ENCODE results near the gene L1CAM. TPM values are rescaled to one million over a fixed set of nuclear protein-coding genes. Genes with fewer than 3 reads are reported as not detected.

The L1CAM gene
- total and polyA plus RNA-seq, 12 donors: 1.1 to 5.6 (median 2.7) TPM

DNA sequence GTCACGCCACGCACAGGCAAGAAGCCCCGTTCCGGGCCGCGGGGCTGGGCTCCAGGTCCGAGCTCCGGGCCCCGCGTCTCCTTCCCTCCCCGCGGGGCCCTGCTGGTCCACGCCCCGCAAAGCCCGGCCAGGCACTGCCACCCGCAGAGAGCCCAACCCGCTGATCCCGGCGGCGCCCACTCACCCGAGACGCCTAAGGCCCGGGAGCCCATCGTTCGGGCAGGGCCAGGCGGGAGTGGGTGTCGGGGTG lies 56.5 kb downstream of the L1CAM start:
- no peak for DNase-seq
- intact Hi-C loops (cut with DNase I): no loop called here
- H3K9me3 ChIP-seq: no peaks in the 10 kb centered on the region
- peaks cover 0 to 90% (median 0%) of the 10 kb centered on the region in 7 donors for H3K27me3 ChIP-seq
- WGBS, 2 donors: 0 to 1% methylated on average over 11 to 26 of the region's 27 CpGs
- H3K4me1 ChIP-seq: peaks cover 0 to 16% (median 0%) of the 10 kb centered on the region in 9 donors
- H3K36me3 ChIP-seq: no peaks in the 10 kb centered on the region
- no peak overlapping the region for H3K27ac ChIP-seq
- peak in 5 of 8 donors; percentile 13 to 32 (median 17) for ATAC-seq
- peak overlapping the region; percentile 18 to 55 (median 49) for H3K4me3 ChIP-seq
- TF ChIP-seq, protein P1, sequence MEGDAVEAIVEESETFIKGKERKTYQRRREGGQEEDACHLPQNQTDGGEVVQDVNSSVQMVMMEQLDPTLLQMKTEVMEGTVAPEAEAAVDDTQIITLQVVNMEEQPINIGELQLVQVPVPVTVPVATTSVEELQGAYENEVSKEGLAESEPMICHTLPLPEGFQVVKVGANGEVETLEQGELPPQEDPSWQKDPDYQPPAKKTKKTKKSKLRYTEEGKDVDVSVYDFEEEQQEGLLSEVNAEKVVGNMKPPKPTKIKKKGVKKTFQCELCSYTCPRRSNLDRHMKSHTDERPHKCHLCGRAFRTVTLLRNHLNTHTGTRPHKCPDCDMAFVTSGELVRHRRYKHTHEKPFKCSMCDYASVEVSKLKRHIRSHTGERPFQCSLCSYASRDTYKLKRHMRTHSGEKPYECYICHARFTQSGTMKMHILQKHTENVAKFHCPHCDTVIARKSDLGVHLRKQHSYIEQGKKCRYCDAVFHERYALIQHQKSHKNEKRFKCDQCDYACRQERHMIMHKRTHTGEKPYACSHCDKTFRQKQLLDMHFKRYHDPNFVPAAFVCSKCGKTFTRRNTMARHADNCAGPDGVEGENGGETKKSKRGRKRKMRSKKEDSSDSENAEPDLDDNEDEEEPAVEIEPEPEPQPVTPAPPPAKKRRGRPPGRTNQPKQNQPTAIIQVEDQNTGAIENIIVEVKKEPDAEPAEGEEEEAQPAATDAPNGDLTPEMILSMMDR (IDR thresholded peaks at IDR 0.05): no peak

DNA sequence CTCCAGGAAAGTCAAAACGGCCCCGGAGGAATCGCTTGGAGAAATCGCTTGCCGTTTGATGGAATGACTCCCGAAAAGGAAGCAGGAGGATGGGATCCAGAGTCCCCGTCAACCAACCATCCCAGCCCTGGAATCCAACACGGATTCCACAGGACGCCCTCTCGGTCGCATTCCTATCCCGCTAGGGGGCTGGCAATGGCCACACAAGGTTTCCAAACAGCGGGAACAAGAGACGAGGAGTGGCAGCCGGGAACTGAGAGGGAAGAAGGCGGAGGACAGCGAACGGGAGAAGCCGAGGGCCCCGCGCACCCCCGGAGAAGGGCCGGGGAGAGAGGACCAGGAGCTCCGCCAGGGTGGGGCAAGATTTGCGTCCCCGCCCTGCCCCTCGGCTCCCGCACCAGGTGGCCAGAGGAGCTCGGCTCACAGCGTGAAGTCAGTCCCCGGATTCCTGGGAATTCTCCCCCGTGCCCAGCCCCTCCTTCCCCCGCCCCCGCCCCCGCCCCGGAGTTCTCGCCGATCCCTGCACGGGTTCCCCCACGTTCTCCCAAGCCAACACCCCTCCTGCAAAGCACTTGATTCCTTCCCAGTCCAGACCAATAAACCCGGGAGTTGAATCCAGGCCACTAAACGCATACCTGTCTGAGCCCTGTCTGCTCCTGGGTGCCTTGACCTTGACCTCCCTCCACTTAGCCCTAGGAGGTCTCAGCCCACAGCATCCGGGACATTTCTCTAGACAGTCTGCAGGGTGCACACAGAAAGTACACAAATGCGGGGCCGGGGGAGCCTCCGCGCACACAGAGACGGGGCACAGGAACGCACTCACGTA lies 57.0 kb downstream of the L1CAM start:
- peak overlapping the region; percentile 18 to 55 (median 49) for H3K4me3 ChIP-seq
- intact Hi-C loops (cut with DNase I): no loop called here
- TF ChIP-seq, protein P1 (IDR thresholded peaks at IDR 0.05): no peak
- ATAC-seq: peak in 3 of 8 donors; percentile 32 to 56 (median 50)
- H3K27ac ChIP-seq: peak overlapping the region in 3 of 10 donors; percentile 16 to 51 (median 28)
- no peaks in the 10 kb centered on the region for H3K9me3 ChIP-seq
- peaks cover 0 to 94% (median 0%) of the 10 kb centered on the region in 7 donors for H3K27me3 ChIP-seq
- DNase-seq: no peak
- peaks cover 0 to 16% (median 0%) of the 10 kb centered on the region in 9 donors for H3K4me1 ChIP-seq
- H3K36me3 ChIP-seq: no peaks in the 10 kb centered on the region
- WGBS, 2 donors: 2 to 4% methylated on average over 27 to 47 of the region's 50 CpGs

DNA sequence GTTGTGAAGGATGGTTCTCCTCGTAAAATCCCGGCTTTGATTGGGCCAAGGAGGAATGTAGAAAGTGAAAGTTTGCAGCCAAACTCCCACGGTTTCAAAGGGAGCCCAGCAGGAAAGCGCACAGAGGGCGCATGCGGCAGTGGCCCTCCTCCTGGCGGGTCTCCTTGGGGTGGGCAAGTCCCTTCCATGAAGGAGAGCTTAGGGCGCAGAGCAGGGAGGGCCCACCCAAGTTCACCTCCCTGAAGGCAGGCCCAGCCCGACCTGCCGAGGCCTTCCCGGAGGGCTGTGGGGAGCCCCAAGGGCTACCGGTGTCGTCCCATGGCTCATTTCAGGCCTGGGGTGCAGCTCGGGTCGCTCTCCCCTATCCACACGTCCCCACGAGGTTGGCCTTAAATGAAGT lies 57.7 kb downstream of the L1CAM start:
- intact Hi-C loops (cut with DNase I): no loop called here
- H3K9me3 ChIP-seq: no peaks in the 10 kb centered on the region
- ATAC-seq (peak in 2 of 8 donors; percentile 40 to 49), DNase-seq (no peak)
- TF ChIP-seq, protein P1 (IDR thresholded peaks at IDR 0.05): no peak
- H3K27me3 ChIP-seq: peaks cover 0 to 94% (median 0%) of the 10 kb centered on the region in 7 donors
- 21 to 46% methylated on average over 15 to 17 of the region's 17 CpGs for WGBS, 2 donors
- peaks cover 0 to 16% (median 0%) of the 10 kb centered on the region in 9 donors for H3K4me1 ChIP-seq
- no peaks in the 10 kb centered on the region for H3K36me3 ChIP-seq
- peak overlapping the region in 2 of 10 donors; percentile 16 to 51 for H3K27ac ChIP-seq
- H3K4me3 ChIP-seq: peak overlapping the region in 6 of 10 donors; percentile 46 to 55 (median 52)

DNA sequence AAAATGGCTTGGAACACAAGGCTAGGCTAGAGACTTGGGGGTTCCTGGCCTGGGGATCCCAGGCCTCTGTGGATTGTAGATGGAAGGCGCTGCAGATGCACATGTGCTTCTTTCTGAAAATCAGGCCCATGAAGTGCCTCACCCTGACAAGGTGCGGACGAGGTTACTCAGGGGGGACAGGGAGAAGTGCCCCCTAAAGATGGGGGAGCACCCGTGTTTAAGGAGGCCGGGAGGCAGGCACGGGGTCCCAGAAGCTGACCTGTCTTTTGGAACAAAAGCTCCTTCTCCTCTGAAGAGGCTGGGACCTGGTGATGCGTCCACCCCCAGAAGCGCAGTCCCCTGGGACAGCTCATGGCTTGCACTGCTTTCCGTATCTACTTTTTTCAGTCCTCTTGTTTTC lies 58.1 kb downstream of the L1CAM start:
- no peaks in the 10 kb centered on the region for H3K9me3 ChIP-seq
- ATAC-seq (no peak), DNase-seq (no peak)
- peaks cover 0 to 94% (median 0%) of the 10 kb centered on the region in 7 donors for H3K27me3 ChIP-seq
- intact Hi-C loops (cut with DNase I): no loop called here
- WGBS, 2 donors: 82 to 87% methylated on average over 8 to 9 of the region's 9 CpGs
- H3K27ac ChIP-seq: no peak overlapping the region
- H3K4me1 ChIP-seq: peaks cover 0 to 16% (median 0%) of the 10 kb centered on the region in 9 donors
- no peaks in the 10 kb centered on the region for H3K36me3 ChIP-seq
- TF ChIP-seq, protein P1 (IDR thresholded peaks at IDR 0.05): no peak
- H3K4me3 ChIP-seq: peak overlapping the region in 1 of 10 donors; percentile 52

Data from heart right ventricle (tissue), 16 donors.